ENCODE measurements around the gene METTL8. TPM values are rescaled to one million over a fixed set of nuclear protein-coding genes. Genes with fewer than 3 reads are reported as not detected.

METTL8 gene
- total and polyA plus RNA-seq, 12 donors: 1.7 to 13.6 (median 11.3) TPM

DNA sequence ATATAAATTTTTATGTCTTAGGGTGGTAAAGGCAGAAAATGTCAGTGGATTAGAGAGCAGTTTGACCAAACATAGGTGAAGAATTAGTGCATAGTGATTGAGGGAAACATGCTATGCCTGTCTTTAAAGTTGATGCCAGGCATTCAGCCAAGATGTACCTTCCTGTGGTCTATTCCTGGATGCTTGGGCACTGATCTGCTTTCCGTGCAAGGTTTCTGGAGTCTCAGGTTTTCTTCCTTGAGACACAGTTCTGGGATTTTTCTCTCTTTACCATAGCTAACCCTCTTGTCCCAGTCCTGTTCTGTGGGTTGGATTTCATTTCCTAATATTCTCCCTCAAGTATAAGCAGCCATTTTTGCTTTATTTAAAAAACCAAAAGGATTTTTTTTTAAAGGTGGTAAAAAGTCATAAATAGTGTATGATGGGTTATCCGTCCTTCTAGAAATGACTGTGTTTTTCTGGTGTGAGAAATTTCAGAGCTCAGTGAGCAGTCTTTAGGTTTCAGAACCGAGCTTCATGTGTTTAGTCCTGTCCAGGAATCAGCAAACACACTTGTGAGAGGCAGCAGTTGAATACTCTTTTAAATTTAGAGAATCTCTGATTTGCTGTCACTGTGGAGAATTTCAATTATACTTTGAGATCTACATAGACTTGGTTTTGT is 45.5 kb upstream of the METTL8 start:
- TF ChIP-seq CTCF (IDR thresholded peaks at IDR 0.05): no peak
- DNase-seq (no peak), ATAC-seq (no peak)
- 75 to 76% methylated on average over 3 of the region's 3 CpGs for WGBS, 2 donors
- H3K4me3 ChIP-seq: no peak overlapping the region
- intact Hi-C loops (cut with DNase I): no loop called here
- H3K4me1 ChIP-seq: no peaks in the 10 kb centered on the region
- H3K27ac ChIP-seq: no peak overlapping the region
- peaks cover 0 to 91% (median 19%) of the 10 kb centered on the region in 9 donors for H3K36me3 ChIP-seq
- no peaks in the 10 kb centered on the region for H3K27me3 ChIP-seq
- no peaks in the 10 kb centered on the region for H3K9me3 ChIP-seq

- 56 to 79% methylated on average over 1 of the region's 1 CpG for WGBS, 2 donors
These were observed 44.6 kb upstream of the METTL8 start for GRCh38 chr2:171478345-171478744.

GRCh38 chr2:171475979-171476378 is 42.2 kb upstream of the METTL8 start:
- 77 to 84% methylated on average over 1 of the region's 1 CpG for WGBS, 2 donors
- ATAC-seq (no peak), DNase-seq (no peak)
- intact Hi-C loops (cut with DNase I): no loop called here
- TF ChIP-seq CTCF (IDR thresholded peaks at IDR 0.05): no peak
- no peaks in the 10 kb centered on the region for H3K27me3 ChIP-seq
- H3K36me3 ChIP-seq: peaks cover 0 to 100% (median 25%) of the 10 kb centered on the region in 9 donors
- no peak overlapping the region for H3K27ac ChIP-seq
- H3K4me1 ChIP-seq: no peaks in the 10 kb centered on the region
- H3K4me3 ChIP-seq: no peak overlapping the region
- no peaks in the 10 kb centered on the region for H3K9me3 ChIP-seq

More at GRCh38 chr2:171478345-171478744, 44.6 kb upstream of the METTL8 start:
- Histone ChIP-seq H3K27ac (no peak overlapping the region), H3K9me3 (no peaks in the 10 kb centered on the region), H3K27me3 (no peaks in the 10 kb centered on the region), H3K4me3 (no peak overlapping the region), H3K36me3 (peaks cover 0 to 93% (median 19%) of the 10 kb centered on the region in 9 donors), H3K4me1 (no peaks in the 10 kb centered on the region)
- DNase-seq: no peak
- TF ChIP-seq CTCF (IDR thresholded peaks at IDR 0.05): no peak
- no peak for ATAC-seq
- intact Hi-C loops (cut with DNase I): no loop called here

DNA sequence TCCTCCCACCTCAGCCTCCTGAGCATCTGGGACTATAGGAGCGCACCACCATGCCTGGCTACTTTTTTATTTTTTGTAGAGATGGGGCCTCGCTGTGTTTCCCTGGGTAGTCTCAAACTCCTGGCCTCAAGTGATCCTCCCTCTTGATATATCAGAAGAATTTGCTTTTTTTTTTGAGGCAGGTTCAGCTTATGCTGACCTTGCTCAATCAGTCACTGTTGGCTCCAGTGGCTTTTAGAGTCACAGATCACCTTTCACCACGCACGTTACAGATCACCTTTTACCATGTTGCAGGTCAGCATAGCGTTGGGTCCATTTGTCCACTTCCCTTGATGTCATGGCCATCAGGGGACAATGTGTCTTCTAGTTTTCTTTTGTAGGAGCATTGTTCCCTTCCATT is 36.3 kb upstream of the METTL8 start:
- intact Hi-C loops (cut with DNase I): no loop called here
- Histone ChIP-seq H3K36me3 (peaks cover 0 to 75% (median 39%) of the 10 kb centered on the region in 9 donors), H3K27ac (no peak overlapping the region), H3K4me1 (no peaks in the 10 kb centered on the region), H3K4me3 (no peak overlapping the region), H3K27me3 (no peaks in the 10 kb centered on the region), H3K9me3 (no peaks in the 10 kb centered on the region)
- no peak for ATAC-seq
- TF ChIP-seq CTCF (IDR thresholded peaks at IDR 0.05): no peak
- no peak for DNase-seq
- 98% methylated on average over 5 of the region's 5 CpGs for WGBS, 2 donors

All from heart right ventricle (tissue), 16 donors.